GM18873 (cell line): ENCODE measurements around the gene PREX1.

ENCODE experiments used
- ATAC-seq: cut with Tn5 transposase; IDR thresholded peaks from one replicate; pipeline ENCODE4 v1.9.1; 2021; ENCODE audit warnings: mild to moderate bottlenecking, moderate library complexity, moderate number of reproducible peaks; ENCODE audit not compliant: unreplicated experiment, low FRiP score

PREX1 gene

DNA sequence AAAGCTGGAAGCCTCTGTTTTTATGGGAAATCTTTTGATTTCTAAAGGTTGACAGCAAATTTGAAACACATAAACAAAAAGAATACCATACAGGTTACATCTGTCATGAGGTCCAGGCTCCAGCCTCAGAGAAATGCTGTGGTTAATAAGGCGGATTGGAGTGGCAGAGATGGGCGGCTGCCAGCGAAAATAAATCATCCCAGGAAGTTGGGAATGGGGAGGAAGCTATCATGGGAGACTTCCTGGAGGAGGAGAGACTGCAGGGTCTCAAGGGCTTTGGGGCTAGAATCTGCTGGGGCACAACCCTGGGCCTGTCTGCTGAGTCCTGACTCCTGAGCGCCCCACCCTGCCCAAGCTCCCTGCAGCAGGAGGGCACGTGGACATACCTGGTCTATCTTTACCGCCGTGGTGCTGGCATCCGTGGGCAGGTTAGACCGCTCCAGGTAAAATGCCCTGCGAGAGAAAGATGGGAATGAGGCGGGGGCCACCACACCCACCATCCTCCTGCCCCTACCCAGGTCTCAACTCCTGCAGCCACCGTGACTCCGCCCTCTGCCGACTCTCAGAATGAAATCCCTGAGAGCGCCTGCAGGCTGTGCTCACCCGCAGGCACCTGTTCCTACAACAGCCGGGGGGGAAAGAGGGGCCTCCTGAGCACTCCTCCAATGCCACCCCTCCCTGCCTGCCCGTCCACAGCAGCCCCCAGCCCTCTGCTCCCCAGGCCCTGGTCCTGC is 197.3 kb downstream of the PREX1 start:
- ATAC-seq = no peak

DNA sequence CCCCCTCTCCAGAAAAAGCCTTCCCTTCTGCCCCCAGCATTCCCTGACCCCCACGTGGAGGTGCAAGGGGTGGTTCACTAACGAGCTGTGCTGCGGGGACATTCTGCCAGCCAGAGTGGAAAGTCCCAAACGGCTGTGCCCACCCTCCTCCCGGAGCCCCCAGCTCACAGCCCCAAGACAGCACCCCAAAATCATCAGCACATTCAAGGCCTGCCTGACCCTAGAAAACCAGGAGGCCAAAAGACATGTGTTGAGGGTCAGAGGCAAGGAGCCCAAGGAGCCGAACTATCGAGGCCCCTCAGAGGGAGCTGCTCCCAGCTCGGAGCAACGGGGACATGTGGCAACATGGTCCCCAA is 197.9 kb downstream of the PREX1 start:
- ATAC-seq = no peak

DNA sequence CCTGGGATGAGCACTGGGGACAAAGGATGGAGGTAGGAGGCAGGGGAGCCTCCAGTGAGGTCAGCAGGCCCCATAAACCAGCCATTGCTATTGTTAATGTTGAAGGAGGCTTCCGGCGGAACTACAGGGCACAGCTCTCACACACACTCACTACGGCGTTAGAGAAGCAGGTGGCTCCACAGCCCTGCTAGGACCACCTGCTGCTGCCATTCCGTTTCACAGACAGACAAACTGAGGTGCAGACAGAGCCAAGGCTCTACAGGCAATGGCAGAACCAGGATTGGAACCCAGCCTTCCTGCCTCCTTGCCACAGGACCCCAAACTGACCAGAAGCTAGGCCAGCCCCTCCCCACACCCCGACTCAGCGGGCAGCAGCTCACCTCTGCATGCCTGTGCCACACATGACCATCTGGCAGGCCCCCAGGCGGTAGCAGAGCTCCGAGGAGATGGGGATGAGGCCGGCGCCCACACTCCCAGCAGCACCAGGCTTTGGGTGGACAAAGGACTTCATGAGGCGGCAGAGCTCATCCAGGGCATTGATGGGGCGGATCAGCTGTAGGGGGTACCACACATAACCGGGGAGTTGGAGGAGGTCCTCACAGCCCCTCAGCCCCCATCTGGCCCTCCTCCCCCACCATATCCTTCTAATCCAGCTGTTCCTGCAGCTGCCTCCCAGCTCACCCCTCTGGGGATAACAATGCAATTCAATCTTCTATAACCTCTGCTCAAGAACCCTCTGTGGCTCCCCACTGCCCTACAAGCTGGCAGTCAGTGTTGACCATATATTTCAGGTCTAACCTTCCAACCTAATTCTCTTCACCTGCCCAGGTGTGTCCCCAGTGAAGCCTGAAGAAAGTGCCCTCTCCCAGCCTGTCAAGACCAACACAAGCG is 198.5 kb downstream of the PREX1 start:
- ATAC-seq = no peak

DNA sequence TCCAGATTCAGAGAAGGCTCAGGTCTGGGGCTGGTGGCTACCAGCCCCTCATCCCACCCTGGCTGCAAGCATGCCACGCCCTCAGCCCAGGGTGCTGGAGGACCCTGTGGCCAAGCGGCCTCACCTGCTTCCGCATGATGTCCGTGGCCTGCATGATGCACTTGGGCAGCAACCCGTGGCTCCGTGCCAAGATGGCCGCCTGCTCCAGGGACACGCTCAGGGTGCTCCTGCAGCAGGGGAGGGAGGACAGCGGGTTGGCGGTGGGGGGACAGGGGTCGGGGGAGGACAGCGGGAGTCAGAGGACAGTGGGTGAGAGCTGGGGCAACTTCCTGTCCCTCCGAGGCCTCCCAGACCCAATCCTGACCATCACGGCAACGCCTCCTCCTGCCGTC is 200.1 kb downstream of the PREX1 start:
- no peak for ATAC-seq

DNA sequence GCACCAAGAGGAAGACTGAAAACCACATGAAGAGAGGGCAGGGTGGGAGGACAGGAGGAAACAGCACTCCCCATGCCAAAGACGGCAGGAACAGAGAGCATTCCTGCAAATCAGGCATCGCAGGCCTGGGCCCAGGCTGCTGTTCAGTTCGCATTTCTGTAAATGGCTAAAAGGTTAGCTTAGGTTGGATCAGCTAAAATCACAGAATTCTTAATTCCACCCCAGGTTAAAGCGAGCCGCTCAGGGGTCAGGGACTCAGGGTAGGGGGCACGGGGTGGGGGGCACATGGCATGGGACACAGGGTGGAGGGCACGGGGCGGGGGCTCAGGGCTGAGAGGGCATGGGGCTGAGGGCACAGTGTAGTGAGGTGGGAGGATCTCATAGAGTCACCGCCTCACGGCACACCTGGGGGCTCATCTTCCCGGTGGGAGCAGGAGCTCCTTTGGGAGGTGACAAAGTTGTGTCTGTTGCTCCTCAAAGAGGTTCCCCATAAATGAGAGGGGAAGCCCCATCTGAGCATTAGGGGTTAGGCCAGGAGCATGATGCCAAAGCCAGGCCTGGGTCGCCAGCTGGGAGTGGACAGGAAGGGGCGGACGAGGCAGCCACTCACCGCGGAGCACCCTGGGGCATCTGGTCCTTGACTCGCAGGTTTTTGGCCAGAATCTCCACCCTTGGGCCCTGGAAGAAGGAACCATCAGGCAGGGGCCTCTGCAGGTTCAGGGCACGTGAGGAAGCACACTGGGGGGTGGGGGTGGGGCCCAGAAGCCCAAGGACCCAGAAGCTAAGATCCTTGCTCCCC is 200.7 kb downstream of the PREX1 start:
- no peak for ATAC-seq

DNA sequence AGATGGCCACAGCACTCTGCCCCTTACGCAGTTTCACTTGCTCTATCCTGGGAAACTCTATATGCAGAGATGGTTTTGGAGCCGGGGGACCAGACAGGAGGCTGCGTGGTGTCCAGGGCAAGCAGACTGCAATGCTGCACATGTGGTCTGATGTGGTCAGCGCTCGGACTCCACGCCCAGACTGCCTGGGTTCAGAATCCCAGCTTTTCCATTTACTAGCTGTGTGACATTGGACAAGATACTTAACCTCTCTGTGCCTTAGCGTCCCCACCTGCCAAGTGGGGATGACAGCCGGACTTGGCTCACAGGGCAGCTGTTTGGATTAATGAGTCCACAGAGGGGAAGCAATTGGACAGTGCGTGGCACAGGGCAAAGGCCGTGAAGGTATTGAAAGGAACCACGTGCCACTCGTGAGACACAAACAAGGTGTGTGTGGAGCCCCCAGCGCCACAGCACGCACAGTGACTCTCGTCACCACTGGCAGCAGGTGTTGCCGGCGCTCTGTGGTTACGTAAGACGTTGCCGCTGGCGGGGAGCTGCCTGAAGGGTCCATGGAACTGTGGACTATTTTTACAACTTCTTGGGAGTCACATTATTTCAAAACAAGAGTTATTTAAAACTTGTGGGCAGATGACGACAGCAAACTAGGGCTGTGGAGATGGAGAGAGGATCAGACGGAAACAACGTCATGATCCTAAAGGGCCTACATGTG is 201.4 kb downstream of the PREX1 start:
- no peak for ATAC-seq

DNA sequence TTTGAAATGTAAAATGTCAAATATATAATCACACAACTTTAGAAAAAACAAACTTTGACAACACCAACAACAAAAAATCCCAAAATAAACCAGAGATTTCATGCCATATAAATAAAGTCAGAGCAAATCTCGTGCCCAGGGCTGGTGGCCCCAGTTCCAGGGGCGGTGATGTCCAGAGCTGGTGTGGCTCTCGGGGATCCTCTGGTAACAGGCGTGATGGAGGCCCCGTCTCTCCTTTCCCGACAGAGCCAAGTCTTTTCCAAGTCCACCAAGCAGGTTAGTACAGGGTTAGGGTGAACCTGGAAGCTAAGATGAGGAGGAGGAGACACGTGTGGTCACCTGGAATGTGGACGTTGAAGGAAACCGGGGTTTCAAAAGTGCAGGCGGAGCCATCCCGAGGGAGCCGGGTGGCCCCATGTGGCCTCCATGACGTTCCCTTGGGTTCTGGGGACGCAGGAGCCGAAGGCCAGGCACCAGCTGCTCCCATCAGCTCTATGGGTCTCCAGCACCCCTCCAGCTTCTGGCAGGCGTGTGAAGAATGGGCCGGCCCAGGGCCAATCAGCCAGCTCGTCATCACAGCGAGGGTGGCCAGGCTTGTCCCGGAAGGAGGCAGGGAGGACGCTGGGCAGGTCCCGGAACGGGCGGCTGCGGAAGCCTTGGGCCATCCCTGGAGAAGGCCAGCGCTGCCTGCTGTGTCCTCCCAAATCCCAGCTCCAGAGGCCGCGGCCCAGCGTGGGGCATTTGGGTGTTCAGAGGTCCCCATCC is 202.5 kb downstream of the PREX1 start:
- ATAC-seq = no peak

DNA sequence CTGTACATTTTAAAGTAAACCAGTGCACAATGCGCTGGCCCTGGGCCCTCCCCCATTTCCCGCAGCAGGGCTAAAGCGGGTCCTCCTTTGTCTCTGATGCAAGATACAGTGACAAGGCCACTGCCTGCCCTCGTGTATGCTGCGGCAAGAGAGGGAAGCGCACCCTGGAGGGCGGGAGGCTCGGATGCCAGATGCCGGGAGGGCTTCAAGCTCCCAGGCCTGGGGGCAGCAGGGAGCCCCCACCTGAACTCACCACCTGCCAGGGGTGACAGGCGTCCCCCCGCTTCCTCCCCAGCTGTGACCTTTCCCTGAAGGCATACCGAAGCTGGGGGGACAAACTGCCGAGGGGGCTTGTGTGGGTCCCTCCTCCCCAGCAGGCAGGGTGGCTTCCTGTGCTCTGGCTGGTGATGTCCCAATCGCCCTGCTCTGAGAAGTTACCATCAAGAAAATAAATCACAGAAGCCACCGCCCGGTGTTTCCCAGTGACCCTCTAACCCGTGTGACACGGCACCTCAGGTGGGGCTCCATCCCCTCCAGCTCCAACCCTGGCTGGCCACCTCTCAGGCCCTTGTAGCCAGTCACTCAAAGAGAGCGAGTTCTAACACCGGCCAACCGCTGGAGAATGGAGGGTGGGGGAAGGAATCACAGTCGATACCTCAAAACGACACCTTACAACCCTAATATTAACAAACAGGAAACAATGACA is 203.3 kb downstream of the PREX1 start:
- ATAC-seq = no peak

DNA sequence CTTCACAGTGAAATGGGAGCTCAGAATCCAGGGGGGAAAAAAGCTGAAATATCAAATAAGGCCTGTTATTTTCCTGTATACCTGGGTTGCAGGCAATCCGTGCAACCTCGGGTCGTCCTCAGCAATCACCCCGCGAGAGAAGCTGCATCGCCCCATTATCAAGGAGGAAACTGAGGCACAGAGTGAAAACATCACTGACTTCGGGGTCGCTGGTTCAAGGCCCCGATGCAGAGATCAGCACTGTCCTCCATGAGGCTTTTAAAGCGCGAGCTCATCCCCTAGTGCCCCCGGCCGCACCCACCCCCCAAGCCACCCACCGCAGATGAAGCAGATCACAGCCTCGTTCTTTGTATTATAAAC is 203.9 kb downstream of the PREX1 start:
- no peak for ATAC-seq

DNA sequence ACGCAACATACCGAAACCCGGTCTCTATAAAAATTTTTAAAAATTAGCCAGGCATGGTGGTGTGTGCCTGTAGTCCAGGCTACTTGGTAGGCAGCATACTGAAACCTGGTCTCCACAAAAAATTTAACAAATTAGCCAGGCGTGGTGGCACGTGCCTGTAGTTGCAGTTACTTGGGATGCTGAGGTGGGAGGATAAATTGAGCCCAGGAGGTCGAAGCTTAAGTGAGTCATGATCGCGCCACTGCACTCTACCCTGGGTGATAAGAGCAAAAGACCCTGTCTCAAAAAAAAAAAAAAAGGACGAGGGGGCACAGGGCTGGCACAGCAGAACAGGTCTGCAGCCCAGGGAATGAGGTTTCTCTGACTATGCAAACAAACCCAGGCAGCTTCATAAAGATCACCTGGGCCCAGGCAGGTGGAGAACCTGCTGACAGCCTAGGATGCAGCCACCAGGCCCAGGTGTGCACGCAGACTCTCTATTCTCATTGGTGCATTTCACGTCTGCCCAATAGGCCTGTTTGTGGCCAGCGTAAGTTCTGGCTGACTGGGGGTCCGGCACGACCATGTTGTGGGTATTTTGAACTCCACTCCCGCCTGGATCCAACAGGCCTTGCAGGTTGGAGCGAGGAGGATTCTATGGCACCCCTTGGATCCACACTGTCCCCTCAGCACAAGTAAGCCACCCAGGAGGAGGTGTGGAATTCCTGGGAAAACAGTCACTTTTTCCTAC is 204.5 kb downstream of the PREX1 start:
- ATAC-seq = no peak

DNA sequence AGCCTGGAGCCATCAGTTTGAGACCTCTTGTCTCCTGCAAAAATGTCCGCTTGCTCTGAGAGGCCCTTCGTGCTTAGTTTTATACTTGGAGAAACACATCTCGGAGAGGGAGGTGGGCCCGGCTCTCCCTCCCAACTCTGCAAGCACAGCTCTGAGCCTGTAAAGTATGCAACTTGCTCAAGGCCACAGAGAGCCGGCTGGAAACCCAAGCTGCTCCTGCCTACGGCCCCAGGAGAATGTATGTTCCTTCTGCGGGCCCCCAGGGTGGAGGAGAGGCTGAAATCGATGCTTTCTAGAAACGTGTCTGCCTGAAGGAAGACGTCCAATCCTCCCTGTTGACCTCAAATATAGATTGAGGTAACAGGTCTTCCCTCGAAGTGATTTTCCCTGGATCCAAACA is 205.4 kb downstream of the PREX1 start:
- ATAC-seq = no peak

DNA sequence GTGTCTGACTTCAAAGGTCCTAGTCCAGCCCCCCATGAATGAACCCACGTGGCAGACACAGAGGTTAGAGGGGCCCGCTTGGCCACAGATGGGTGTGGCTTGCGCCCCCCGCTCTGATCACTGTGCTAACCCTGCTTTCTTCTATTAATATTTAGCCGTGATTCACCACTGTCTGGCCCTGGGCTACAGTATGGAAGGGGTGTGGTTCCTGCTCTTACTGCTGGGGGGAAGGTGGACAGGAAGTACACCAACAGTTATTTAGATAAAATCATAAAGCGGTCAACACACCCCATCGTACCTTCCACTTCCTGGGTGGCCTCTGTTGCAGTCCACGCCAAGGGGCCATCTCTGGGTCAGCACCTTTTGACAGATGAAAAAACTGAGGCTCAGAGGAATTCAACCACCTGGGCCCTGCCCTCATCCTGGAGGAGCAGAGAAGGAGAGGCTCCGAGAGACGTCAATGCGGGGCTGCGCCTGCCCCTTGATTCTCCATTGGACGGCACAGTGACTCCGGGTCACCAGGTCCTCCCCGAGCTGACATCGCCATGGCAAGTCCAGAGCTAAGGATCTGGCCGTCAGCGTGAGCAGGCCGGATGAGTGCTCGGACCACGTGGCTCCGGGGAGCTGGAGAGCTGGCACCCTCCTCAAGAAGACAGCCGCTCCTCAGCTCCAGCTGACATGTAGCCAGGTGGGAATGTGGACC is 206.3 kb downstream of the PREX1 start:
- no peak for ATAC-seq

DNA sequence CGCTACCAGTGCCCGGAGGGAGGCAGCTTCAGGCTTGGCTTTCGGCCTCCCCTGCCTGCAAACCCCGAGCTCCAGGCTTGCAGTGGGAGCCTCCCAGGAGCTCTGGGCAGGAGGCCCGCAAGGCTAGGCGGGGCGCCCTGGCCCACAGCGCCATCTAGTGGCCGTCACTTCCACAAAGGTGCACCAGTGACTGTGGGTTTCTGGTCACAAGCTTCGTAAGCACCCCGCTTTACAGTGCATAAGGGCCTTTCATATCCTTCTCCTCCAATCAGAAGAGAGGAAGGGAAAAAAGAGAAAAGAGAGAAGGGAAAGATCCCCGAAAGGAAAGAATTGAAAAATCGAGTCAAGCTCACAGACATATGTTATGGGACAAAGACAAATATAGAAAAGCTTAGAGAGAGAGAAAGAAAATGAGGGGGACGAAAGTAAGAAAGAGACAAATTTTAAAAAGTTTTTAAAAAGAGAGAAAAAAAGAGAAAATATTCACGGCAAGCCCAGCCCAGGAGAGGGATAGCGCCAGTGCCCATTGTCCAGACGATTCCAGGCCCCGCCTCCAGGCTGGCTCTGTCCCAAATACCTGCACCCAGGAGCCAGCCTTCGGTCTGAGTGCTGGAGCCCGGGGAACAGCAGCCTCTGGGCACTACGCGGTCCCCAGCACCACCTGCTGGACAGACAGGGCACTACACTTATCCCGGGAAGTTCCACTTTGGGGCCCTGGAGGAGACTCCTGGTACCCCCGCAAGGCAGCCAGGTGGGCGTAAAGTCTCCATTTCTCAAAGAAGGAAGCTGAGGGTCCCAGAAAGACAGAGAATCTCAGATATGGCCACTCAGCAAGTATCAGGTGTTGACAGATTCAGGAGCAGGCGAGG is 207.1 kb downstream of the PREX1 start:
- no peak for ATAC-seq

DNA sequence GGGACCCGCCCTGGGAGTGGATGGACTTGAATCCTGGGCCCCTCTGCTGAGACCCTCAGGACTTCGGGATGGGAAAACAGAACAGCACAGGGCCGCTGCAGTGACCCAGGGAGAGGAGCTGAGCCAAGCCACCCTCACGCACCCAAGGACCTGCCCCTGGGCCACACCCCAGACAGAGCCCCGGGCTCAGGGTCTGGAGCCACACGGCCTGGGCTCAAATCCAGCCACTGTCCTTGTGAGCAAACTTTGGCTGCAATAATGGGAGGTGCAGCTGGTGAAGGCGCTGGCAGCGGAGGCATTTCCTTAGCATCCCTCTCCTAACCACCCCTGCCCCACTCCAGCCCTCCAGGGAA is 207.7 kb downstream of the PREX1 start:
- no peak for ATAC-seq

DNA sequence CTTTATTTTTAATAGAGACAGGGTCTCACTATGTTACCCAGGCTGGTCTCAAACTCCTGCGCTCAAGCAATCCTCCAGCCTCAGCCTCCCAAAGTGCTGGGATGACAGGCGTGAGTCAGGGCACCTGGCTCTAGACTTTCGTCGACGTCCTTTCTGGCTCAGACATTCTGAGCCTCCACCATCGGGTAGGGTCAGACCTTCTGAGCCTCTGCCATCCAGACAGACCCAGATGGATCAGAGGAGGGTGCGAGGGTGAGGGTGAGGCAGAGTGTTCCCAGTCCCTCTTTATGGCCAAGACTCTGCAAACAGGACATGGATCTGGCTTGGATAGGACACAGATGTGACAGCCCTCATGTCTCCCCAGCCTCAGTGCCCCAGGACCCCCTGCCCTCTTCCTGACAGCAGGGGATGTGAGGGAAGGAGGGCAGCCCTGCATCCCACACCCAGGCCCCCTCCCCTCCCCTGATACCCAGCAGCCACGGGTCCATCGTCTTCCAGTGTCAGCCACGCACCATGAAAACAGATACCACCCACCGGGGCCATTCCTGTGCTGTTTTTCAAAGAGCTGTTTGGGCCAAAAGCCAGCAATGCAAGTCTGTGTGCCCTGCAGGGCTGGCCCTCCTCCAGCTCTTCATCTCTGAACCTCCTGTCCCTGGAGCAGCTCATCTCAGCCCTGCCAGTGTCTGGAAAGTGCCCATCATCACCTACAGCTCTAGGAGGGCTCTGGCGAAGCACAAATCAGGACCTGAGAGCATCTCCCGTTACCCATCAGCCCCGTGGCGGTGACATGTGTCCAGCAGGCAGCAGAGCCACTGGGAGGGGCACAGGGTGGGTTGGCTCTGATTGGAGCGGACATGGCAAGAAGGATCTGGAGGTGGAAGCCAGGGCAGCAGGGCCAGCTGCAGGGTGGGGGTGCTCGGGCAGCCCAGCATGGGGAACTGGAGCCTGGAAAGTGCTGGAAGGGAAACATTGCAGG is 208.4 kb downstream of the PREX1 start:
- ATAC-seq = no peak

DNA sequence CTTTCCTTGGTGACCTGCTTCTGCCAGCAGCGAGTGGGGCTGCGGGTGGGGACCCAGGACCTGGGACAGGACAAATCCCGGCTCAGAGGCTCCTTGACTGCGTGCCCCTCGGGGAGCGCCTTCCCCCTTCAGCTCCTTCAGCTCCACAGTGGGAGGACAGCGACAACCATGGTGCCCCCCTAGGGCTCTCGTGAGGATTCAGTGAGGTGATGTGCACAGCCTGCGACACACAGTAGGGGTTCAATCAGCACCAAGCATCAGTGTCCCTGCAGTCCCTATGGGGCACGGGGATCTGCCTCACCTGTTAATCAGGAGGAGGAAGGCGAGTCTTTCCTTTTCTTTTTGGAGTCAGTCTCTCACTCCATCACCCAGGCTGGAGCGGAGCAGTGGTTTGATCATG is 209.2 kb downstream of the PREX1 start:
- ATAC-seq = no peak
